Peyer's patch (tissue), 4 donors: ENCODE measurements around the gene PRF1.

Experiments
- POLR2A ChIP-seq, 2 donors: fragments of 450-650 bp; IDR thresholded peaks; one replicate each; pipeline ENCODE4 v1.5.1; 2017; ENCODE audit warnings: antibody characterized with exemption in 2 of 2, mild to moderate bottlenecking in 2 of 2, moderate library complexity in 2 of 2
- TF ChIP-seq, protein P1 (sequence below), 6 experiments: fragments of 450-650 bp in 4 of 6; fragments of 200-600 bp in 2 of 6; sonication (generic) in 1 of 6; IDR thresholded peaks; one replicate each; pipeline ENCODE4 v1.5.1; 2017 to 2019; ENCODE audit warnings: antibody characterized with exemption in 6 of 6, mild to moderate bottlenecking in 3 of 6, moderate library complexity in 1 of 6

DNA sequence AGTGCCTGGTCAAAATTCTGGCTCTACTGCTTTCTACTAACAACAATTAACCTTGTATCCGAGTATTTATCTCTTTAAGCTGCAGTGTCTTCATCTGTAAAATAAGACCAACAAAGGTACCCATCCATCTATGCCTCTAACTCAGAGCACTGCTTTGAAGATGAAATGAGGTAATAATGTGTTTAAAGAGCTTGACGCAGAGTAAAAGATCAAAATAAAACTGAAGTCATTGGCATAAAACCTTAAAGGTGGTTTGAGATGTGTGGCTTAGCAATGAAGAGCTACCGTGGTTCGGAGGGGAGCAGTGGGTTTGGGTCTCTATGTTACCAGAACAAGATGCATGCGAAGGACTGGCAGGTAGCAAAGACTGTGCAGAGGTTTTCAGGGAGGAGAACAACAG lies 16.1 kb upstream of the PRF1 start:
- TF ChIP-seq, protein P1, sequence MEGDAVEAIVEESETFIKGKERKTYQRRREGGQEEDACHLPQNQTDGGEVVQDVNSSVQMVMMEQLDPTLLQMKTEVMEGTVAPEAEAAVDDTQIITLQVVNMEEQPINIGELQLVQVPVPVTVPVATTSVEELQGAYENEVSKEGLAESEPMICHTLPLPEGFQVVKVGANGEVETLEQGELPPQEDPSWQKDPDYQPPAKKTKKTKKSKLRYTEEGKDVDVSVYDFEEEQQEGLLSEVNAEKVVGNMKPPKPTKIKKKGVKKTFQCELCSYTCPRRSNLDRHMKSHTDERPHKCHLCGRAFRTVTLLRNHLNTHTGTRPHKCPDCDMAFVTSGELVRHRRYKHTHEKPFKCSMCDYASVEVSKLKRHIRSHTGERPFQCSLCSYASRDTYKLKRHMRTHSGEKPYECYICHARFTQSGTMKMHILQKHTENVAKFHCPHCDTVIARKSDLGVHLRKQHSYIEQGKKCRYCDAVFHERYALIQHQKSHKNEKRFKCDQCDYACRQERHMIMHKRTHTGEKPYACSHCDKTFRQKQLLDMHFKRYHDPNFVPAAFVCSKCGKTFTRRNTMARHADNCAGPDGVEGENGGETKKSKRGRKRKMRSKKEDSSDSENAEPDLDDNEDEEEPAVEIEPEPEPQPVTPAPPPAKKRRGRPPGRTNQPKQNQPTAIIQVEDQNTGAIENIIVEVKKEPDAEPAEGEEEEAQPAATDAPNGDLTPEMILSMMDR (IDR thresholded peaks at IDR 0.05): no peak
- no peak for TF ChIP-seq POLR2A (IDR thresholded peaks at IDR 0.05)
